Activated CD4-positive, alpha-beta T cell treated with anti-CD3 and anti-CD28 coated beads for 1 hour (primary cell): Measurements from ENCODE around the gene EIF3L.
"Not testable (repeated sequence)": the region's sequence is repeated elsewhere in the genome, so short reads cannot be mapped to it uniquely, and the experiment has no call there.

ENCODE experiments used
- DNase-seq: peaks from one replicate; pipeline ENCODE4 v3.0.0-alpha.2; 2020

Gene EIF3L

GRCh38 chr22:37849089-37849751 lies at the start of gene EIF3L:
Gene EIF3L (plus strand): TSS chr22:37849419. CDS start chr22:37849450, 31 bp downstream.
- DNase-seq = peak; percentile 77

DNA sequence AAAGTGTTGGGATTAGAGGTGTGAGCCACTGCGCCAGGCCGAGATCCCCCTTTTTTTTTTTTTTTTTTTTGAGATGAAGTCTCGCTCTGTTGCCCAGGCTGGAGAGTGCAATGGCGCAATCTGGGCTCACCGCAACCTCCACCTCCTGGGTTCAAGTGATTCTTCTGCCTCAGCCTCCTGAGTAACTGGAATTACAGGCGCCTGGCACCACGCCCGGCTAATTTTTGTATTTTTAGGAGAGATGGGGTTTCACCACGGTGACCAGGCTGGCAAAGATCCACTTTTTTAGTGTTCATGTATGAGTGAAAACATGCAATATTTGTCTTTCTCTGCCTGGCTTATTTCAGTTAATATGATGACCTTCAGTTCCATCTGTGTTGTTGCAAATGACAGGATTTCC lies 49.2 kb upstream of the EIF3L start:
- not testable (repeated sequence) for DNase-seq

- DNase-seq = no peak
Measured at GRCh38 chr22:37801946-37802309, 47.3 kb upstream of the EIF3L start.

GRCh38 chr22:37802310-37803194 lies 46.7 kb upstream of the EIF3L start:
- DNase-seq = no peak

- DNase-seq = no peak
Measured at GRCh38 chr22:37803195-37803638, 46.0 kb upstream of the EIF3L start.

DNA sequence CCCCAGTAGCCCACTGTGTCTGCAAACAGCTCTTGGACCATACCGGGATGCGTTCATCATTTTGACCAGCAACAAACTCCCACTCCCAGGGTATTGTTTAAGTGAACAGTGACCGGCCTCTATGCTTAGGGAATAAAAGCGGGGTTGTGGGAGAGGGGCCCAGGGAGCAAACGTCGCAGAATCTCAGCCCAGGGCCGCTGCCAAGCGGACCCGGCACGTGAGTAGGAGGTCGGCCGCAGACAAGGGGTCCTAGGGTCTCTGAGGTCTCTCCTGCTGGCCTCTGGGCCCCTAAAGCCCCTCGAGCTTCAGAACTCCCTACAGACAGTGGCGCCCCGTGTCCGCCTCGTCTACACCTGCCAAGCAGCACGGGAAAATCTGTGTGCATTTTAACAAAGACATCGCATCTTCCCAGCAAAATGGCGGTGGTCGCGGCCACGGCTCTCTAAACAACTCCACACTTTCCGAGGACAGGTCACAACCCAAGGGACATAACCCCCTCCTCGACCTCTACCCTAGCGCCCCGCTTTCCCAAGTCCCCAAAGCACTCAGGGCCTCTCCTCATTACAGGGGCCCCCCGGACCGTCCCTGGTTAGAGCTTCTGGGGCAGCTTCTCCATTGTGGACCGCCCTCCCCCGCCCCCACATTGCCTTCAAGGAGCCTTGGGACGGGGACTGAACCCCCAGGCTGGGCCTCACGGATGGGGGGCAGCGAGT lies 45.4 kb upstream of the EIF3L start:
- DNase-seq = no peak

- no peak for DNase-seq
Measured at GRCh38 chr22:37804352-37804880, 44.8 kb upstream of the EIF3L start.

DNA sequence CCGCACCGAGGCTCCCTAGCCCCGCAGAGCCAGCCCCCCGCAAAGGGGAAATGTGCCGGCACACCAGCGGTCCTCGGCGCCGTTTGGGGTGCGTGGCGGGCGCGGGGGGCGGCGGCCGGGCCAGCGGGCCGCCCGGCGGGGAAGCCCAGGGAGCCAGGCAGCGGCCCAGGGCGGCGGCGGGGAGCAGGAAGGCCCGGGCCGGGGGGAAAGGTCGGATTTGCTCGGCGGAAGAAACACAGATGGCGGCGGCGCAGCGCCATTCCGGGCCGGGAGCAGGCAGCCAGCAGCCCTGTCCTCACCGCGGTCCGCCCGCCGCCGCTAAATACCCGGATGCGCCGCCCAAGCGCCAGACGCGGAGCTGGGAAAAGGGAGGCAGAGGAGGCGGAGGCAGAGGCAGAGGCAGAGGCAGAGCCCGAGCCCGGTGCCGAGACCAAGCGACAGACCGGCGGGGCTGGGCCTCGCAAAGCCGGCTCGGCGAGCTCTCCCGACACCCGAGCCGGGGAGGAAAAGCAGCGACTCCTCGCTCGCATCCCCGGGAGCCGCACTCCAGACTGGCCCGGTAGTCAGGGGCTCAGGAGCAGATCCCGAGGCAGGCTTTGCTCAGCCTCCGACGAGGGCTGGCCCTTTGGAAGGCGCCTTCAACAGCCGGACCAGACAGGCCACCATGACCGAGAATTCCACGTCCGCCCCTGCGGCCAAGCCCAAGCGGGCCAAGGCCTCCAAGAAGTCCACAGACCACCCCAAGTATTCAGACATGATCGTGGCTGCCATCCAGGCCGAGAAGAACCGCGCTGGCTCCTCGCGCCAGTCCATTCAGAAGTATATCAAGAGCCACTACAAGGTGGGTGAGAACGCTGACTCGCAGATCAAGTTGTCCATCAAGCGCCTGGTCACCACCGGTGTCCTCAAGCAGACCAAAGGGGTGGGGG lies 44.1 kb upstream of the EIF3L start:
- peak; percentile 52 for DNase-seq

- no peak for DNase-seq
Measured at GRCh38 chr22:37805810-37806277, 43.4 kb upstream of the EIF3L start.

- DNase-seq = no peak
Measured at GRCh38 chr22:37806409-37807333, 42.5 kb upstream of the EIF3L start.

GRCh38 chr22:37807410-37808293 lies 41.6 kb upstream of the EIF3L start, which contains the start of gene GCAT:
Gene GCAT (plus strand): TSS chr22:37807934. CDS start chr22:37807968, 34 bp downstream.
- DNase-seq = peak; percentile 72

DNA sequence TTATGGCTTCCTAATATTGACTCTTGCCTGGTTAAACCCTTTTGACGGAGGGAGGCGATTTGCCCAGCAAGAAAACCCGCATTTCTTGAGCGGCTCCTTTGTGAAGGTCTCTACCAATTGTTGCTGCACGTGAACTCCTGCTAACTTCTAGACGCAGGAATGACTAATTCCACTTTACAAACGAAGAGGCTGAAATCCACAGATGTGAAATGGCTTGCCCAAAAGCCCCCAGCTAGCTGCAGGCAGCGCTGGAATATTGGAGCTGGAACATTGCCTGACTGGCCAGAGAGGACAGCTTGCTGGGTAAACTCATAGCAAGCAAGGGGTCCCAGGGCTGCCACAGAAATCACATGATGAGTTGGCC lies 40.9 kb upstream of the EIF3L start:
- DNase-seq = no peak

DNA sequence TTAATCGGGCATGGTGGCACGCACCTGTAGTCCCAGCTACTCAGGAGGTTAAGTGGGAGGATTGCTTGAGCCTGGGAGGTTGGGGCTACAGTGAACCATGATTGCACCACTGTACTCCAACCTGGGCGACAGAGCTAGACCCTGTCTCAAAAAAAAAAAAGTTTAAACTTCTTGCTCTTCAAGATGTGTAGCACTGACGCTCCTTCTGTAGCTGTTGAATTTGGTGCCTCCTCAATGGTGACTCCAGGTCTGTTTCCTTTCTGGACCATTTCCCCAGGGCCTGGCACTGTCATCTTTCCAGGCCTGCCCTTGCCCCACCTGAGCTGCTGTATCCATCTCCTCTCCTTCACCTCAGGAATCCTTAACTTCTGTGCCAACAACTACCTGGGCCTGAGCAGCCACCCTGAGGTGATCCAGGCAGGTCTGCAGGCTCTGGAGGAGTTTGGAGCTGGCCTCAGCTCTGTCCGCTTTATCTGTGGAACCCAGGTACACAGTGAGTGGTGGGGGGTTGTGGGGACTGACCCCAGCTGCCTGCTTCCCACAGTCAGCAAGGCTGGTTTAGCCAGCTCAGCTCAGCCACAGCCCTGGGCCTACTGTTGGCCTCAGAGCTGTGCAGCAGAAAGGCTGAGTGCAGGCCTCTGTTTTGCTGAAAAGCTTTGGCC lies 39.4 kb upstream of the EIF3L start:
- DNase-seq = no peak

DNA sequence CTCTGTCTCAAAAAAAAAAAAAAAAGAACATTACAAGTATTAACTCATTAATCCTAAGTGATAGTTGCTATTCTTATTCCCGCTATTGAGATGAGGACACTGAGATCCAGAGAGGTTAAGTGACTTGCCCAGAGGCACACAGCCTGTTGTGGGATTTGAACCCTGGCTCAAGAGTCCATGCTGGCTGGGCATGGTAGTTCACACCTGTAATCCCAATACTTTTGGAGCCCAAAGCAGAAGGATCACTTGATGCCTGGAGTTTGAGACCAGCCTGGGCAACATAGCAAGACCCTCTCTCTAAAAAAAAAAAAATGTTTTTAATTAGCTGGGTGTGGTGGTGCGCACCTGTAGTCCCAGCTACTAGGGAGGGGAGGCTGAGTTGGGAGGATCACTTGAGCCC lies 37.4 kb upstream of the EIF3L start:
- no peak for DNase-seq

GRCh38 chr22:37812869-37813678 lies 36.1 kb upstream of the EIF3L start:
- no peak for DNase-seq

DNA sequence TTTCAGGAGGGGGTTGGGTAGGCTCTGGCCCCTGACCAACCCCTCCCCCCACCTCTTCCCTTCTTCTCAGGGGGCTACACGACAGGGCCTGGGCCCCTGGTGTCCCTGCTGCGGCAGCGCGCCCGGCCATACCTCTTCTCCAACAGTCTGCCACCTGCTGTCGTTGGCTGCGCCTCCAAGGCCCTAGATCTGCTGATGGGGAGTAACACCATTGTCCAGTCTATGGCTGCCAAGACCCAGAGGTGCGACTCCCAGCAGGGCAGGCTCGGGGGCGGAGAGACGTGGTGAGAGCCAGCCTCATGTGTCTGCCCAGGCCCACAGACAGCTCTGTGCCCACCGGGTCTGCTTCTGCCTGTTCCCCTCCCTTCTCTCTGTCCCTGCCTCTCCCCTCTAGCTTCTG lies 33.6 kb upstream of the EIF3L start:
- DNase-seq = no peak

GRCh38 chr22:37816543-37817180 lies 32.6 kb upstream of the EIF3L start:
- no peak for DNase-seq
